ENCODE data around the gene CCDC40.

CCDC40 gene

GRCh38 chr17:80035937-80036714, at the start of gene CCDC40:
Gene CCDC40 (plus strand): TSS chr17:80036642. CDS start chr17:80036663, 21 bp downstream.
- H3K27ac Mint-ChIP-seq: peak within 1 kb of the TSS; percentile 78
- H3K4me3 Mint-ChIP-seq: peak within 1 kb of the TSS; percentile 83
- H3K9me3 Mint-ChIP-seq: no peaks in the 10 kb centered on the region
- peaks cover 49% of the 10 kb centered on the region for H3K27me3 Mint-ChIP-seq (ENCODE audit: low read depth)
- H3K4me1 Mint-ChIP-seq (ENCODE audit: low read depth): peaks cover 17% of the 10 kb centered on the region
- no peaks in the 10 kb centered on the region for H3K36me3 Mint-ChIP-seq (ENCODE audit: low read depth)
- DNase-seq (ENCODE audit: low spot score): peak; percentile 72

GRCh38 chr17:79987187-79987934, 49.1 kb upstream of the CCDC40 start:
- Mint-ChIP-seq H3K27ac (no peak overlapping the region), H3K4me1 (ENCODE audit: low read depth) (peaks cover 3% of the 10 kb centered on the region), H3K27me3 (ENCODE audit: low read depth) (no peaks in the 10 kb centered on the region), H3K9me3 (no peaks in the 10 kb centered on the region), H3K36me3 (ENCODE audit: low read depth) (no peaks in the 10 kb centered on the region), H3K4me3 (no peak overlapping the region)
- DNase-seq (ENCODE audit: low spot score): no peak

- H3K4me3 Mint-ChIP-seq: no peak overlapping the region
- DNase-seq (ENCODE audit: low spot score): no peak
- H3K4me1 Mint-ChIP-seq (ENCODE audit: low read depth): peaks cover 8% of the 10 kb centered on the region
- no peaks in the 10 kb centered on the region for H3K27me3 Mint-ChIP-seq (ENCODE audit: low read depth)
- H3K27ac Mint-ChIP-seq: no peak overlapping the region
- no peaks in the 10 kb centered on the region for H3K9me3 Mint-ChIP-seq
- no peaks in the 10 kb centered on the region for H3K36me3 Mint-ChIP-seq (ENCODE audit: low read depth)
Measured at GRCh38 chr17:79987935-79988184, 48.6 kb upstream of the CCDC40 start.

GRCh38 chr17:79988185-79988971, 48.1 kb upstream of the CCDC40 start:
- no peak for DNase-seq (ENCODE audit: low spot score)
- Mint-ChIP-seq H3K4me1 (ENCODE audit: low read depth) (peaks cover 13% of the 10 kb centered on the region), H3K27me3 (ENCODE audit: low read depth) (no peaks in the 10 kb centered on the region), H3K9me3 (no peaks in the 10 kb centered on the region), H3K4me3 (no peak overlapping the region), H3K36me3 (ENCODE audit: low read depth) (no peaks in the 10 kb centered on the region), H3K27ac (no peak overlapping the region)

GRCh38 chr17:79989106-79989835, 47.2 kb upstream of the CCDC40 start:
- no peak overlapping the region for H3K4me3 Mint-ChIP-seq
- H3K4me1 Mint-ChIP-seq (ENCODE audit: low read depth): peaks cover 18% of the 10 kb centered on the region
- H3K9me3 Mint-ChIP-seq: no peaks in the 10 kb centered on the region
- H3K36me3 Mint-ChIP-seq (ENCODE audit: low read depth): no peaks in the 10 kb centered on the region
- no peaks in the 10 kb centered on the region for H3K27me3 Mint-ChIP-seq (ENCODE audit: low read depth)
- H3K27ac Mint-ChIP-seq: no peak overlapping the region
- no peak for DNase-seq (ENCODE audit: low spot score)

- H3K4me1 Mint-ChIP-seq (ENCODE audit: low read depth): peaks cover 18% of the 10 kb centered on the region
- no peaks in the 10 kb centered on the region for H3K9me3 Mint-ChIP-seq
- H3K27ac Mint-ChIP-seq: no peak overlapping the region
- H3K4me3 Mint-ChIP-seq: no peak overlapping the region
- no peaks in the 10 kb centered on the region for H3K36me3 Mint-ChIP-seq (ENCODE audit: low read depth)
- no peak for DNase-seq (ENCODE audit: low spot score)
- H3K27me3 Mint-ChIP-seq (ENCODE audit: low read depth): no peaks in the 10 kb centered on the region
Measured at GRCh38 chr17:79990051-79990592, 46.3 kb upstream of the CCDC40 start.

- peak overlapping the region; percentile 59 for H3K4me3 Mint-ChIP-seq
- no peak overlapping the region for H3K27ac Mint-ChIP-seq
Measured at GRCh38 chr17:79990704-79991103, 45.7 kb upstream of the CCDC40 start.

GRCh38 chr17:79991140-79991923, 45.1 kb upstream of the CCDC40 start:
- Mint-ChIP-seq H3K4me3 (peak overlapping the region; percentile 59), H3K27me3 (ENCODE audit: low read depth) (no peaks in the 10 kb centered on the region), H3K27ac (no peak overlapping the region), H3K4me1 (ENCODE audit: low read depth) (peaks cover 24% of the 10 kb centered on the region), H3K9me3 (no peaks in the 10 kb centered on the region), H3K36me3 (ENCODE audit: low read depth) (no peaks in the 10 kb centered on the region)
- peak; percentile 77 for DNase-seq (ENCODE audit: low spot score)

More at GRCh38 chr17:79990704-79991103, 45.7 kb upstream of the CCDC40 start:
- H3K9me3 Mint-ChIP-seq: no peaks in the 10 kb centered on the region
- no peaks in the 10 kb centered on the region for H3K27me3 Mint-ChIP-seq (ENCODE audit: low read depth)
- DNase-seq (ENCODE audit: low spot score): no peak
- H3K36me3 Mint-ChIP-seq (ENCODE audit: low read depth): no peaks in the 10 kb centered on the region
- H3K4me1 Mint-ChIP-seq (ENCODE audit: low read depth): peaks cover 19% of the 10 kb centered on the region

GRCh38 chr17:79991924-79992648, 44.4 kb upstream of the CCDC40 start:
- no peaks in the 10 kb centered on the region for H3K36me3 Mint-ChIP-seq (ENCODE audit: low read depth)
- H3K4me3 Mint-ChIP-seq: peak overlapping the region; percentile 71
- H3K4me1 Mint-ChIP-seq (ENCODE audit: low read depth): peaks cover 30% of the 10 kb centered on the region
- H3K27ac Mint-ChIP-seq: peak overlapping the region; percentile 64
- DNase-seq (ENCODE audit: low spot score): no peak
- H3K9me3 Mint-ChIP-seq: no peaks in the 10 kb centered on the region
- no peaks in the 10 kb centered on the region for H3K27me3 Mint-ChIP-seq (ENCODE audit: low read depth)

- no peaks in the 10 kb centered on the region for H3K9me3 Mint-ChIP-seq
- DNase-seq (ENCODE audit: low spot score): no peak
- H3K27ac Mint-ChIP-seq: peak overlapping the region; percentile 64
- peak overlapping the region; percentile 71 for H3K4me3 Mint-ChIP-seq
- H3K36me3 Mint-ChIP-seq (ENCODE audit: low read depth): no peaks in the 10 kb centered on the region
- H3K4me1 Mint-ChIP-seq (ENCODE audit: low read depth): peaks cover 37% of the 10 kb centered on the region
- no peaks in the 10 kb centered on the region for H3K27me3 Mint-ChIP-seq (ENCODE audit: low read depth)
Measured at GRCh38 chr17:79992649-79993389, 43.6 kb upstream of the CCDC40 start.

GRCh38 chr17:79993390-79994227, 42.8 kb upstream of the CCDC40 start:
- H3K4me1 Mint-ChIP-seq (ENCODE audit: low read depth): peaks cover 39% of the 10 kb centered on the region
- peak; percentile 49 for DNase-seq (ENCODE audit: low spot score)
- no peaks in the 10 kb centered on the region for H3K9me3 Mint-ChIP-seq
- H3K4me3 Mint-ChIP-seq: peak overlapping the region; percentile 71
- H3K27ac Mint-ChIP-seq: peak overlapping the region; percentile 52
- H3K27me3 Mint-ChIP-seq (ENCODE audit: low read depth): no peaks in the 10 kb centered on the region
- no peaks in the 10 kb centered on the region for H3K36me3 Mint-ChIP-seq (ENCODE audit: low read depth)

All from T-helper 2 cell treated with Interferon-gamma antibody and Interleukin-4, amounts not matched to agents 5 μg/mL and 100 μg/mL, for 36 hours (primary cell).